Fibroblast of lung (primary cell): Measurements from ENCODE around the gene PHYHD1. TPM values are rescaled to one million over a fixed set of nuclear protein-coding genes. Genes with fewer than 3 reads are reported as not detected.
"Not testable (repeated sequence)": the region's sequence is repeated elsewhere in the genome, so short reads cannot be mapped to it uniquely, and the experiment has no call there.

Experiments
- DNase-seq, 2 donors: peaks; one replicate each; pipeline versions ENCODE4 v3.0.0 to v3.0.0-alpha.2; 2010; ENCODE audit warnings: low read depth in 2 of 2
- H2AFZ ChIP-seq: 2 replicates; pipeline ENCODE4 v1.5.1; 2012; ENCODE audit warnings: low read length, control low read depth, inconsistent platforms
- H3K27ac ChIP-seq: 2 replicates; pipeline ENCODE4 v1.5.1; 2011; ENCODE audit warnings: low read length, control low read depth; ENCODE audit not compliant: insufficient read depth
- H3K27me3 ChIP-seq: 2 replicates; pipeline ENCODE4 v1.5.1; 2011; ENCODE audit warnings: mild to moderate bottlenecking, low read length; ENCODE audit not compliant: control insufficient read depth, insufficient read depth
- H3K36me3 ChIP-seq: 2 replicates; pipeline ENCODE4 v1.5.1; 2011; ENCODE audit warnings: low read length; ENCODE audit not compliant: control insufficient read depth, insufficient read depth
- H3K4me1 ChIP-seq: 2 replicates; pipeline ENCODE4 v1.5.1; 2011; ENCODE audit warnings: low read length; ENCODE audit not compliant: control insufficient read depth, insufficient read depth; ENCODE audit errors: extremely low read depth
- H3K4me2 ChIP-seq: 2 replicates; pipeline ENCODE4 v1.5.1; 2011; ENCODE audit warnings: low read length, control low read depth; ENCODE audit not compliant: insufficient read depth; ENCODE audit errors: extremely low read depth
- H3K4me3 ChIP-seq, 4 experiments: fragments of 200-600 bp in 1 of 4; sonication (generic) in 1 of 4; replicated peaks in 1 of 4; 2 replicates each; pipeline ENCODE4 v1.5.1; 2011 to 2016; ENCODE audit warnings: low read length in 4 of 4, low read depth in 3 of 4, mild to moderate bottlenecking in 3 of 4, control low read depth in 2 of 4, inconsistent platforms in 1 of 4, mixed read lengths in 1 of 4; ENCODE audit not compliant: insufficient read depth in 1 of 4; ENCODE audit errors: control extremely low read depth in 1 of 4
- H3K79me2 ChIP-seq: 2 replicates; pipeline ENCODE4 v1.5.1; 2012; ENCODE audit warnings: mild to moderate bottlenecking, low read length, inconsistent platforms; ENCODE audit not compliant: control insufficient read depth, insufficient read depth
- H3K9ac ChIP-seq: 2 replicates; pipeline ENCODE4 v1.5.1; 2011; ENCODE audit warnings: mild to moderate bottlenecking, low read length, control low read depth; ENCODE audit not compliant: insufficient read depth
- H3K9me3 ChIP-seq: 2 replicates; pipeline ENCODE4 v1.5.1; 2012; ENCODE audit warnings: low read depth, low read length; ENCODE audit not compliant: control insufficient read depth, insufficient read depth
- H4K20me1 ChIP-seq: 2 replicates; pipeline ENCODE4 v1.5.1; 2011; ENCODE audit warnings: low read length; ENCODE audit not compliant: control insufficient read depth, insufficient read depth; ENCODE audit errors: extremely low read depth
- CTCF ChIP-seq, 2 donors: IDR thresholded peaks in 1 of 2; conservative IDR thresholded peaks in 1 of 2; 1 replicate in 1 of 2; 2 replicates in 1 of 2; pipeline ENCODE4 v1.5.1; 2011 to 2012; ENCODE audit warnings: low read length in 2 of 2, control low read depth in 1 of 2, inconsistent platforms in 1 of 2, low read depth in 1 of 2, mild to moderate bottlenecking in 1 of 2
- EZH2 ChIP-seq: IDR thresholded peaks from 2 replicates; pipeline ENCODE4 v1.5.1; 2012; ENCODE audit warnings: low read length, control low read depth, mild to moderate bottlenecking; ENCODE audit errors: missing control alignments
- polyA plus RNA-seq, 2 donors: library from polyadenylated mRNA; depleted of rRNA in 1 of 2; stranded (reverse) in 1 of 2; unstranded in 1 of 2; fragments of >200 nt; gene quantifications; 2 replicates each; pipeline ENCODE4 v1.2.1, GENCODE V29; 2011 to 2012; ENCODE audit warnings: missing spikeins in 1 of 2
- total RNA-seq: library from RNA; depleted of rRNA; stranded (reverse); fragments of >200 nt; gene quantifications from 2 replicates; pipeline ENCODE4 v1.2.1, GENCODE V29; 2014

The PHYHD1 gene
- total and polyA plus RNA-seq, 2 donors (not counting 1 experiment from before 2014, with no cell fraction given), result 17.7 to 20.0 TPM

- H3K27ac ChIP-seq, result peak within 1 kb of the TSS; percentile 96
- H3K9me3 ChIP-seq, result no peaks in the 10 kb centered on the region
- peak within 1 kb of the TSS; percentile 94 for H3K9ac ChIP-seq
- no peak for TF ChIP-seq CTCF (conservative IDR thresholded peaks at IDR 0.05 in 1 of 2, IDR thresholded peaks at IDR 0.05 in 1 of 2; ENCODE audit: low read depth in 1 of 2, low read length in 2 of 2)
- no peak for TF ChIP-seq EZH2
- peak within 1 kb of the TSS; percentile 75 to 95 (median 80) for H3K4me3 ChIP-seq
- no peaks in the 10 kb centered on the region for H3K36me3 ChIP-seq
- peak within 1 kb of the TSS; percentile 89 for H3K4me2 ChIP-seq
- peak; percentile 85 to 88 for DNase-seq
- H3K4me1 ChIP-seq, result peaks cover 6% of the 10 kb centered on the region
- H3K79me2 ChIP-seq, result peaks cover 17% of the 10 kb centered on the region
- no peaks in the 10 kb centered on the region for H3K27me3 ChIP-seq
- peak within 1 kb of the TSS; percentile 97 for H2AFZ ChIP-seq
- no peaks in the 10 kb centered on the region for H4K20me1 ChIP-seq
Observed at GRCh38 chr9:128947527-128948301, 26.9 kb downstream of the PHYHD1 start, which contains the start of the genes DOLK and NUP188. DOLK (minus strand) TSS chr9:128947603; CDS start chr9:128947303, 300 bp downstream. NUP188 (plus strand) TSS chr9:128947699; CDS start chr9:128947720, 21 bp downstream.

DNA sequence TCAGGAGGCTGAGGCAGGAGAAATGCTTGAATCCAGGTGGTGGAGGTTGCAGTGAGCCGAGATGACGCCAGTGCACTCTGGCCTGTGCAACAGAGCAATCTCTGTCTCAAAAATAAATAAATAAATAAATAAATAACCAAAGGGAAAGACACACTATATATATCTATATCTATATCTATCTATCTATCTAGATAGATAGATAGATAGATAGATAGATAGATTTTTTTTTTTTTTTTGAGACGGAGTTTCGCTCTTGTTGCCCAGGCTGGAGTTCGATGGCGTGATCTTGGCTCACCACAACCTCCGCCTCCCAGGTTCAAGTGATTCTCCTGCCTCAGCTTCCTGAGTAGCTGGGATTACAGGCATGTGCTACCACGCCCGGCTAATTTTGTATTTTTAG lies 40.6 kb downstream of the PHYHD1 start:
- not testable (repeated sequence) for H4K20me1 ChIP-seq, H3K4me1 ChIP-seq, H3K36me3 ChIP-seq, H3K79me2 ChIP-seq, H3K27me3 ChIP-seq, H3K9me3 ChIP-seq, DNase-seq, H2AFZ ChIP-seq, H3K4me3 ChIP-seq, H3K27ac ChIP-seq, H3K9ac ChIP-seq, H3K4me2 ChIP-seq

DNA sequence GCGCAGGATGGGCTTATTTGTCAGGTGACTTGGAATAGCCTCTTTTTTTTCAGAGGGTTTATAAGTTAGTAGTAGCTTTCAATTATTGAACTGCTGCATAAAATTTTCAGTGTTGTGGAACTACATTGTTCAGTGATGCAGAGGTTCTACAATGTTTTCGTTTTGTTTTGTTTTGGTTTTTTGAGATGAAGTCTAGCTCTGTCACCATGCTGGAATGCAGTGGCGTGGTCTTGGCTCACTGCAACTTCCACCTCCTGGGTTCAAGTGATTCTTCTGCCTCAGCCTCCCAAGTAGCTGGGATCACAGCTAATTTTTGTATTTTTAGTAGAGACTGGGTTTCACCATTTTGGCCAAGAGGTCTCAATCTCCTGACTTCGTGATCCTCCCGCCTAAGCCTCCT lies 48.7 kb downstream of the PHYHD1 start:
- H2AFZ ChIP-seq, result no peak overlapping the region
- no peaks in the 10 kb centered on the region for H3K27me3 ChIP-seq
- peaks cover 14% of the 10 kb centered on the region for H3K36me3 ChIP-seq
- TF ChIP-seq CTCF (conservative IDR thresholded peaks at IDR 0.05 in 1 of 2, IDR thresholded peaks at IDR 0.05 in 1 of 2; ENCODE audit: low read depth in 1 of 2, low read length in 2 of 2) (no peak), EZH2 (no peak)
- H3K9ac ChIP-seq, result no peak overlapping the region
- peak in 1 of 2 donors; percentile 52 for DNase-seq
- H3K4me2 ChIP-seq, result no peak overlapping the region
- H3K27ac ChIP-seq, result no peak overlapping the region
- no peak overlapping the region for H3K4me3 ChIP-seq
- H4K20me1 ChIP-seq, result no peaks in the 10 kb centered on the region
- H3K79me2 ChIP-seq, result no peaks in the 10 kb centered on the region
- H3K9me3 ChIP-seq, result no peaks in the 10 kb centered on the region
- no peaks in the 10 kb centered on the region for H3K4me1 ChIP-seq
